GM21423 (cell line): ENCODE measurements around the gene HYAL1.
A peak's percentile ranks its signal among the peaks of the same experiment; 100 is the strongest.
"Not testable (repeated sequence)": the region's sequence is repeated elsewhere in the genome, so short reads cannot be mapped to it uniquely, and the experiment has no call there.

ENCODE experiments used
- ATAC-seq: cut with Tn5 transposase; IDR thresholded peaks from one replicate; pipeline ENCODE4 v1.9.1; 2021; ENCODE audit warnings: mild to moderate bottlenecking, moderate library complexity; ENCODE audit not compliant: unreplicated experiment

HYAL1 gene

DNA sequence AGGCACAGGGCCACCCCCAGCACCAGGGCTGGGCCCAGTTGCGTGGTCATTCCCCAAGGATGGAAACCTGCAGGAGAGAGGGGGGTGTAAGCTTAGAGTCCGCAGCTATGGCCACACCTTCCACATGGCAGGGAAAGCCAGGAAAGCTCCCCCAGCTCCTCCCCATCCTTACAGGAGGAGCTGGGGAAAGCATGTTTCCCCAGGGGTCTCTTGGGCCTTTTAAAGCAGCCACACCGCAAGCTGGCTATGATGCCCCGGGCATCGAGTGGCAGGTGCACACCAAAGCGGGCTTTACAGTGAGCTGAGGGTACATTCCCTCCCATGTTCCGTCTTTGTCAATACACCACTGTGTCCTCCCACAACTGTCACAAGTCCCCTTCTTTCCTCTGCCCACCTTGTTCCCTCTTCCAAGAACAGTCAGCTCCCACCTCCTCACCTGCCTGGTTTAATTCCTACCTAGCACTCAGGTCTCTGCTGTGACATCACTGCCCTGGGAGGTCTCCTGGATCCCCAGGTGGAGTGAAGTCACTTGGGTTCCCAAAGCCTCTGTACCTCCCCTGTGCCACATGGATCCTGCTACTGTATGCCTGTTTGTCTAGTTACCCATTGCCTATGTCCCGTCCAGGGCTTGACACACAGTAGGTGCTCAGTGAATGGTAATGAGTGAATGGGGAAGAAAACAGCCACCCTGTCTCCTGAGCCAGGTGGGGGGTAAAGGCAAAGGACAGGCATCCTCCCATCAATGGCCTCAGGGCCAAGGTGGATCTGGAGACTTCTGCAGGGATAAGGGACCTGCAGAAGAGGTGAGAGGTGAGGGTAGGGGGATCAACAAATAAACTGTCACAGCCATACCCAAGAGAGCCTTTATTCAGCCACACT, 7.6 kb downstream of the HYAL1 start:
- ATAC-seq = no peak

DNA sequence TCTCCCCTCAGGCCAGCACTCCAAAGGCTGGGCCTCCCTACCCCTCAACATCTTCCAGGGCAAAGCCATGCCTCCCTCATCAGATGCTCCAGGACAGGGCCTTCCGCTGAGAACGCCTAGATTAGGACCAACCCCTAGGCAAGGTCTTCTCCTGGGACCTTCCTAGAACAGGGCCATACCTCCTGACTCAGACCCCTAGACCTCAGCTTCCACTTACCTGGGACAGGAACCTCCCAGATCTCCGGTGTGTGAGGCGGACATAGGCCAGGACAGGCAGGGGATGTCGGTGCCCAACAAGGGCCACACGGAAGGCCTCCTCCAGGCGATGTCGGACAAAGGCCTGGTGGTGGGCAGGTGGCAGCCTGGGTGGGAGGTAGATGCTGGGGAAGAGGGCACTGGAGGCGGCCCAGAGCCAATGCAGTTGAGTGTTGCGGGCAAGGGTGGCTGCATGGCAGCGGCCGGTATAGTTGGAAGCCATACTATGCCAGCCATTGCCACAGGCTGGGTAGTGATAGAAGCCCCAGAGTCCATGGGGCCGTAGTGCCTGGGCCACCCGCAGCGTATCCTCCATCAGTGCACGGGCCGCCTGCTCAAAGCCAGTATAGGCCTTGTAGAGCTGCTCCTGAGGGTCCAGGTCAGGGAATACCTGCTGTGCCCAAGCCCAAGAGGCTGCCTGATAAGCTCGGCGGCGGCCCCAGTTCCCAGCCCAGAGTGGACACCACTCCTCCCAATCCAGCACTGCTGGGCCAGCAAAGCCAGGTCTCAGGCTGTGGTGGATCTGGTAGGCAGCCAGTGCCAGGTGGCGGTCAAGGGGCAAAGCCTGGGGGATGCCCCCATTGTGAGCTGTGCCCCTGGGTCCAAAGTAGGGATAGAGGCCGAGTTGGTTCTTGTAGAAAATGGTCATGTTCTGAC, 8.6 kb downstream of the HYAL1 start:
- ATAC-seq = no peak

DNA sequence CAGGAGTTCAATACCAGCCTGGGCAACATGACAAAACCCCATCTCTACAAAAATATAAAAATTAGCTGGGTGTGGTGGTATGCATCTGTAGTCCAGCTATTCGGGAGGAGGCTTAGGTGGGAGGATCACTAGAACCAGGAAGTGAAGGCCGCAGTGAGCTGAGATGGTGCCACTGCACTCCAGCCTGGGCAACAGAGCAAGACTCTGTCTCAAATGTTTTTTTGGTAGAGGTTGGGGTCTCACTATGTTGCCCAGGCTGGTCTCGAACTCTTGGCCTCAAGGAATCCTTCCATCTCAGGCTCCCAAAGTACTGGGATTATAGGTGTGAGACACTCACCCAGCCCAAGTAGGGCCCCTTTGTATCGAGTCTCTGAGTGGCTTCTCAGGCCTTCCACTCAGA, 9.3 kb downstream of the HYAL1 start:
- ATAC-seq = no peak

DNA sequence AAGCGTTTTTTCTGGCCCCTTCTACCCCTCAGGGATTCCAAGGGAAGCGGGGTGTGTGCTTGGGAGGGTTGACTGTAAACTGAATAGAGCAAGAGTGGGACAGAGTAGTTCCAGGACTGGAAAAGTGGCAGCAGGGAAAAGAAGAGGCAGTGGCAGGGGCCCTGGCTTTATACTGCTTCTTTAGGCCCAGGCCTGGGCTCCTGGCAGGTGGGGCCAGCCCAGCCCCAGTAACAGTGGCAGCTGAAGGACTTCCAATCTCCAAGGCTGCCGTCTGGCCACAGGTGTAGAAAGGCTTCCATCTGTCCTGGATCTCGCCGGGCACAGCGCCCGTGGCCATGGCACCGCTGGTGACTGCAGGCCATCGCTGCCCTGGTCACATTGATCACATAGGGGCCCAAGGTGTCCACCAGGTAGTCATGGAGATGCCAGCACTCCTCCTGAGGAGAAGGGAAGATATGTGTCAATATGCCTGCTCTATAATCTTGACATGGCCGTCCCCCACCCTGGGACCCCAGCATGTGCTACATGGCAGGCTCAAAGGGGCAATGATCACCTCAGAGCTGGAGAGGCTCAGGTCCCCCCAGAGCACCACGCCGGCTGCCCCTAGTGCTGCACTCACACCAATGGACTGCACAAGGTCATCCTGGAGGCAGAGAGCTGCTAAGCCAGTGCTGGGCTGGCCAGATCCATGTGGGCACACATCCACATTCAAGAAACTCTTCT, 10.1 kb downstream of the HYAL1 start:
- ATAC-seq = no peak

DNA sequence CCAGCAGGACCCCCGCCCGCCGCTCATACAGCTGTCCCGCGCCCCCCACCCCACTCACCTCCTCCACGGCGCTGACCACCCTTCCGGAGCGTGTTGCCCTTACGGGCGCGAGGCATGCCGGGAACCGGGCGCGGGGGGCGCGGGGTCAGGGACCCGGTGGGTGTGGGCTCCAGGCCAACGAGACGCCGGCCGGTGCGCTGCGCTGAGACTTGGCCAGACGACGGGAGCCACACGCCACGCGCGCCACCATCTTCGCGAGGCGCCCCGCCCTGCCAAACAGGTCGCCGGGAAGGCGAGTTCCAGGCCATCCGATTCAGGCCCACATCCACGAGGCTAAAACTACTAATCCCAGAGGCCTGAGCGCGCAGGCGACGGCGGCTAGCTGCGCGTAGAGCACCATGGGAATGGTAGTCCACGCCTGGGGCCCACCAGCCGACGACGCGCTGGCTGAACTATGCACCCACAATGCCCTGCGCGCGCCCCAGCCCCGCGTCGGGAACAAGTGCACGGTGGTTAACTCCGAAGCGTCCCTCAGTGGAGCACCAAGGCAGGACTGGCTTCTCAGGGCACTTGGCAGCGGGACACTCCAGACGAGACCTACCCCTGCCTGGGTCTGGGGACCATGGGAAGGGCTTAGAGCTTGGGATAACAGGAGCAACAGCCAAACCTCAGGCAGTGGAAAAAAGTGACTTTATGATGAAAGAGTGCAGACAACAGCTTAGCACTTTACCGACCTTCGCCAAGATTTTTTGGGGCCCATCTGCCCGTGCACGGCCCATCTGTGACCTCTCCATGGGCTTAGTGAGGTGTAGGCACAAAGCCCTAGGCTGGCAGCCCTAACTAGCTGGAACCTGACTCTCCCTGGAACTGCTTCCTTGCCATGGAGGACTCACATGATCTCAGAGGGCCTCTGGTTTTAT, 11.0 kb downstream of the HYAL1 start, which contains the start of gene IFRD2:
Gene IFRD2, minus strand, starts transcription at position 271 of the 920 bp plus-strand sequence. Its CDS starts 155 bp downstream, at position 116.
- peak; percentile 91 for ATAC-seq

DNA sequence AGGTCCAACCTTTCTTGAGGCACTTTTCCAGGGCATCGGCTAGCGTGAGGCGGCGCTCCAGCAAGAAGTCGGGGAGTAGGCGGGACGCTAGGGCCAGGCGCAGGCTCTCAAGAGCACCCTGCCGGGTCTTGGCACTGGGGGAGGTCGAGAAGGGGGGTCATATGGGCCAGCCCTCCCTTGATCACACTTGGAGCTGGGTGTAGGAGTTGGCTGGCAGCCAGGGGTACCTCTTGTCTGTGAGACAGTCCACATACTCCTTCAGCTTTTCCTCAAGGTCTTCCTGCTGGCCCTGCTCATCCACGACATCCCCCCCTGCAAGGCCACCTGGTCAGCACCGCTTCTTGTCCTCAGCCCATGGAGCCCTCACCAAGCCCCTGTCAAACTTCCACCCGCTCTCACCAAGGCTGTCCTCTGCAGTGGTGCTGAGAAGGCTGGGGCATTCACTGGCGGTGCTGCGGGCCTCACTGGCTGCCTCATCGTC, 13.2 kb downstream of the HYAL1 start:
- ATAC-seq = no peak

DNA sequence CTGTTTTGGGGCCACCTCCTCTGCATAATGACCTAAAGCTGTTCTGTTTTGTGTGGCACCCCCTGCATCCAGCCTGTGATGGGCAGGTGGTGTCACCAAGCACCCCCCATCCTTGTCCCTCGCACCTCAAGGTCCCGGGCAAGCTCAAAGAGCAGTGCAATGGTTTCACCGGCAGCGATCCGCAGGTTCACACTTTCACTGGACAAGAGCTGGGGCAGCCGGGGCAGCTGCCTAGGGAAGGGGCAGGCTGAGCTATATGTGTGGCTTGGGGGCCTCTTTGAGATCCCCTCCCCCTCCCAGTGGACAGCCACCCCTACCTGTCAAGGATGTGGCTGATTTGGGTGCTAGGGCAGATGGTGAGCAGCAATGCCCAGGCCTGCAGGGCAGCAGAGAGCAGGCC, 14.2 kb downstream of the HYAL1 start:
- no peak for ATAC-seq

DNA sequence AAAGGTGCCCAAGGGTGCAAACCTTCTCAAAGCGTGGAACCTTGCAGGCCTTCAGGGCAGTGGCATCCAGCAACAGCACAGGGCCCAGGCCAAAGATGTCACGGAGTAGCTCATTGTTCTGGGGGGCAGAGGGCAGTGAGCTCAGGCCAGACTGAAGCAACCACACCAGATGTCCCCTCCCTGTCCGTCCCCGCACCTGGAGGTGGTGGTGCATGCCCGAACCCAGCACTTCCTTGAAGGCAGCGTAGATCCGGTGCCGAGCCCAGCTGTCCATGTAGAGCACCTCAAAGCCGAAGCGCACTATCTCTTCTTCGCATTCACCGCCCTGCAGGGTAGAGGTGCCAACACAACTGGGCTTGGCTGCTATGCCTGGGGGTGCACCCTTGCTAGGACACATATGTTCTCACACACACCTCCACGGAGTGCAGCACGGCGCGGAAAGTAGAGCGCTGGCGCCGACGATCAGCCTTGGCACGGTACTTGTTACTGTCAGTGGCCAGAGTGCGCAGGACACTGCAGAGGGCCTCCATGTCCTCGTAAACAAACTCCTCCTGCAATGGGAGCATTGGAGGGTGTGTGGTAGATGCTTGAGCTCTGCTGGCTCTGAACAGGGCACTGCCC, 14.9 kb downstream of the HYAL1 start:
- no peak for ATAC-seq

DNA sequence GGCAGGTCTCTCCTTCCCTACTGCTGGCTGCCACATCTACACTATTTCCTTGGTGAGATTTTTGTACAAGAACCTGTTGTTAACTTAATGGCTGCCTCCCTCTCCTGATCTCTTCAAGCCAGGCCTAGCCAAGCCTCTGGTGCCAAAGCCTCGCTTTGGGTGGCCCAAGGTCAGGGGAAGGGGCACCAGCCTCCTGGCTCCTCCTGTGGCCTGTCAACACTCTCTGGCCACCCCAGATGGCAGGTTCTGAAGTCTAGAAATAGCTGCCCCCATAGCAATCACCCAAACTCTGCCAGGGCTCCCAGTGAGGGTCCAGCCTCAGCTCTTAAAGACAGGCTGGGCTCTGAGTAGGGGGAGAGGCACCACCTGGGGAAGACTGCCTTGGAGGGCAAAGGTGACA, 16.1 kb downstream of the HYAL1 start:
- no peak for ATAC-seq

DNA sequence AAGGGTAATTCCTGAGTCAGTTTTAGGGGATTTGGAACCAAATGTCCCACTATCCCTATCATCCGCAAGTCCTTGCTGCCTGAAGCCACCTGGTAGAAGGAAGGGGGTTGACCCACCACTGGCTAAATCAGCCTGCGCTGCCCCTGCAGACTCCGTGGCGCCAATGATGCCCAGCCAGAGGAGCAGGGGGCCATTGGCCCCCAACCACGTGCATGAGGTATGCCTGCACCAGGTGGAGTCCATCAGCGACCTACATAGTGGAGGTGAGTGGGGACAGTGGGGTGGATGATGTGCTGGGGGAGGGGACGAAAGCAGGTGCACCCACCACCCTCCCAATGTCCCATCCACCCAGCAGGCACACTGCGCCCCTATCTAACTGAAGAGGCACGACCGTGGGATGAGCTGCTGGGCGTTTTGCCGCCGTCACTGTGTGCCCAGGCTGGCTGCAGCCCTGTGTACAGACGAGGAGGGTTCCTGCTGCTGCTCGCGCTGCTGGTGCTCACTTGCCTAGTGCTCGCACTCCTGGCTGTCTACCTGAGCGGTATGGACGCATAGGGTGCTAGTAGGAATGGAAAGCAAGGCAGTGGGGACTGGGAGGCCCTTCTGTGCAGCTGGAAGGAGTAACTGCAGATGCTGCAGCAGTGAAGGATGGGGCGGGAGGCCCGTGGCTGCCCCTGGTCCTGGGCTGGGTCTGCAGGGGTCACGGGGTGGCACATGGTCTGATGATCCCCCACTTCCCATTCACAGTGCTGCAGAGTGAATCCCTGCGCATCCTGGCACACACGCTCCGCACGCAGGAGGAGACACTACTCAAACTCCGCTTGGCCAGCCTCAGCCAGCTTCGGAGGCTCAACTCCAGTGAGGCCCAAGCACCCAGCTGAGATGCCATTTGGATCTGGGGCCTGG, 16.8 kb downstream of the HYAL1 start:
- no peak for ATAC-seq

DNA sequence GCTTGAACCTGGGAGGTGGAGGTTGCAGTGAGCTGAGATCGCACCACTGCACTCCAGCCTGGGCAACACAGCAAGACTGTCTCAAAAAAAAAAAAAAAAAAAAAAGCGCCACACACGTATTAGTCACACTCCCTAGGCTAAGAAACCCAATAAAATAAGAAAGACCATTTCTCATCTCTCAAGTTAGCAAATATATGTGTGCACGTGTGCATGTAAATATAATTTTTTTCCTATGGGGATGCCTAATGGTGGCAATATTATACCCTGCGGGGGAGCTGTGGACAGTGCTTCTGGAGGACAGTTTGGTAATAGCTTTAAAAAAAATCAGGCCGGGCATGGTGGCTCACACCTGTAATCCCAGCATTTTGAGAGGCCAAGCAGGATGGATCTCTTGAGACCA, 19.3 kb downstream of the HYAL1 start:
- ATAC-seq = not testable (repeated sequence)

DNA sequence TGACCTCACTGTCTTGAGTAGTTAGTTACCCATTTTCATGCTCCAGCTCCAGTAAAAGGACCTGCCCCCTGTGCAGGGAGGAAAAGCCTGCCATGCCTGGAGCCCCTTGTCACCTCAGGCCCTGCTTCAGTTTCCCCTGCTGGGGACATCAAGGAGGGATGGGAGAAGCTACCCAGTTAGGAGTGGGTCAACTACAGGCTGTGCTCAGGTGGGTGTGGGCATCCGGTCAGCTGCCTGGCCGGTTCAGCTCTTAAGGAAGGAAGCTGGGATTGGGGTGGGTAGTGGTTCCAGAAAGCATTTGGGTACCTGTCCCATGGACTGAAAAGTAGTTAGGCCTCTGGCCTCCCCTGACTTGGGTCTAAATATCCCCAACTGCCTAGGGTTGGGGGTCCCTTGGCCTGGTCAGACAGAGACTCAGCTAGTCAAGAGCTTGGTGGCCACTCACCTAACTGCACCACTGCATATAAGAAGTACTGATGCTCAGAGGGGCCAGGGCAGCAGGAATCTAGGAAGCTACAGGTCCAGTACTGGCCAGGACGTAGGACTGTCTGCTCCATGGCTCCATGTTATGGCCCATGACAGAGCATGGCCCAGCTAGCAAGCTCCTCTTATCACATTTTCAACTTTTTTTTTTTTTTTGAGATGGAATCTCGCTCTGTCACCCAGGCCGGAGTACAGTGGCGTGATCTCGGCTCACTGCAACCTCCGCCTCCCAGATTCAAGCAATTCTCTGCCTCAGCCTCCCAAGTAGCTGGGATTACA, 23.9 kb downstream of the HYAL1 start:
- ATAC-seq = no peak

DNA sequence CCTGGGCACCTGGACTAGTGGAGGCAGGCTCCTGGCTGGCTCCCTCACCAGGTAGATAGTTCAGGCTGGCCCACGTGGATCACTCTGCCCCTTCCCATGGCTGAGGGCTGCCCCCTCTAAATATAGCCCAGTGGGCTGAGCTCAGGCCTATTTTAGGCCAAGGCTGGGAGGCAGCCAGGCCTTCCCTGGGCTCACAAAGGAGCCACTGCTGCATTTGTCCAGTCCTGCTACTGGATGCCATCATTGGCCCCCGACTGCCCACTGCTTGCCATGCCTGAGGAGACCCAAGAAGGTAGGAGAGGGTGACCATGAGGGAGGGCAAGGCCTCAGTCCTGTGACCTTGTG, 24.5 kb downstream of the HYAL1 start, which contains the start of gene LSMEM2:
Gene LSMEM2, plus strand, starts transcription at position 208 of the 345 bp plus-strand sequence. Its CDS starts 27 bp downstream, at position 235.
- no peak for ATAC-seq

DNA sequence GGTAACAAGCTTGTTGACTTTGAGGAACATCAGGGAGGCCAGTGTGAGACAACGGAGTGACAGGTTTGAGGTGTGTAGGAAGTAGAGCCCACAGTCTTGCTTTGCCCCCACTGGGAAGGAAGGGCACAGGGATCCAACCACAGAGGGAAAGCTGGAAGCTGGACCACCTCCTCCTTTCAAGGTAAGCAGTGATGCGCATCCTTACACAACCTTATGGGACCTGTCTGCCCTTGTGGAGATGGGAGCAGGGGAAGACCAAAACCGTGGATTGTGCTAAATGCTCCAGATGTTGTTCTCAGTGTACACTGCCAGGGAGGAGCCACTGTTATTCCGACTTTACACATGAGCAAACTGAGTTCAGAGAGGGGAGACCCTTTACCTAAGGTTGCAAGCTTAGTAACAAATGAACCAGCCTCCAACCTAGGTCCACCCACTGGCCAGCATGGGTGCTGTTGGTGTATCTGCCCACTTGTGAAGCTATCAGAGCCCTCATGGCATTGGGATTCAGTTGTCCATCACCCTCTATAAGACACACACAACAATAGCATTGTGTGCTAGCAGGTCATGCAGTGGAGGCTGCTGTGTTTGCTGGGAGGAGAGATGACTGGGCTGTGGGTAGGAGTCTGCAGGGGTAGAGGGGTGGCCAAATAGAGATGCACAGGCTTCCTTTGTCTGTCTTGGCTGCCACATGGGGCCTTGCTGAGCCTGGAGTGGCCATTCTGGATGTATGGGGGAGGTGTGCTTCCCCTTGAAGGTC, 25.1 kb downstream of the HYAL1 start:
- no peak for ATAC-seq

DNA sequence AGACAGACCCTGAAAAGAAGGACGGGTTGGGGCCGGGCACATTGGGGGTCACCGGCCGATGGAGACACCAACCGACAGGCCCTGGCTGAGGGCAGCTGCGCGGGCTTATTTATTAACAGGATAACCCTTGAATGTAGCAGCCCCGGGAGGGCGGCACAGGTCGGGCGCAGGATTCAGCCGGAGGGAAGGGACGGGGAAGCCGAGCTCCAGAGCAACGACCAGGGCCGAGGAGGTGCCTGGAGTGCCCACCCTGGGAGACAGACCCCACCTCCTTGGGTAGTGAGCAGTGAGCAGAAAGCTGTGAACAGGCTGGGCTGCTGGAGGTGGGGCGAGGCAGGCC, 26.6 kb downstream of the HYAL1 start:
- no peak for ATAC-seq

DNA sequence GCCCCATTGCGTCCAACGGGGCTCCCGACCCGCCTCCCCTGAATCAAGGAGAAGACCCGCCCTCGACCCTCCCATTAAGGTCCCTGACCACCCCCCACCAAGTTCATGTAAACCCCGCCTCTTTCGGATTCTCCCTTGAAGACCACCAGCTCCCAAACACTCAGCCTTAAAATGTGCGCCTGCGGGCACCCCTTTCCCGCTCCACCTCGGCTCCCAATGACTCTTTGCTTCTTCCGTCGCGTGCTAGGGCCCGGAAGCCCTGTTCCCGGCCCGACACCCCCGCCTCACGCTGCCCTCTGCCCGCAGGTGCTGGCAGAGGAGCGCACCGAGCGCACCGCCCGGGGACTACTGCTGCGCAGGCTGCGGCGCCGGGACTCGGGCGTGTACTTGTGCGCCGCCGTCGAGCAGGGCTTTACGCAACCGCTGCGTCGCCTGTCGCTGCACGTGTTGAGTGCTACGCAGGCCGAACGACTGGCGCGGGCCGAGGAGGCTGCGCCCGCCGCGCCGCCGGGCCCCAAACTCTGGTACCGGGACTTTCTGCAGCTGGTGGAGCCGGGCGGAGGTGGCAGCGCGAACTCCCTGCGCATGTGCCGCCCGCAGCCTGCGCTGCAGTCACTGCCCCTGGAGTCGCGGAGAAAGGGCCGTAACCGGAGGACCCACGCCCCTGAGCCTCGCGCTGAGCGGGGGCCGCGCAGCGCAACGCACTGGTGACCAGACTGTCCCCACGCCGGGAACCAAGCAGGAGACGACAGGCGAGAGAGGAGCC, 27.2 kb downstream of the HYAL1 start:
- ATAC-seq = no peak
